HFFc6 (cell line): ENCODE data around the gene NOS1. TPM values are rescaled to one million over a fixed set of nuclear protein-coding genes. Genes with fewer than 3 reads are reported as not detected.

ENCODE experiments used
- DNase-seq: peaks from one replicate; pipeline ENCODE4 v3.0.0-alpha.2; 2018
- H3K27ac Mint-ChIP-seq: 2 replicates; pipeline ENCODE4 v1.8.0; 2020; ENCODE audit warnings: mild to moderate bottlenecking, mixed read lengths
- H3K27me3 Mint-ChIP-seq: 2 replicates; pipeline ENCODE4 v1.8.0; 2021; ENCODE audit warnings: mild to moderate bottlenecking, moderate library complexity, mixed read lengths; ENCODE audit not compliant: insufficient read depth
- H3K36me3 Mint-ChIP-seq: 2 replicates; pipeline ENCODE4 v1.8.0; 2021; ENCODE audit warnings: low read depth, mixed read lengths
- H3K4me1 Mint-ChIP-seq: 2 replicates; pipeline ENCODE4 v1.8.0; 2020; ENCODE audit warnings: low read depth, mixed read lengths
- H3K4me3 Mint-ChIP-seq: 2 replicates; pipeline ENCODE4 v1.8.0; 2020; ENCODE audit warnings: mild to moderate bottlenecking, moderate library complexity, mixed read lengths
- H3K9me3 Mint-ChIP-seq: 2 replicates; pipeline ENCODE4 v1.8.0; 2020; ENCODE audit warnings: mild to moderate bottlenecking, mixed read lengths
- CTCF ChIP-seq: fragments of 200-600 bp; sonication (generic); IDR thresholded peaks from 2 replicates; pipeline ENCODE4 v1.5.0; 2021; ENCODE audit warnings: antibody characterized with exemption, mild to moderate bottlenecking
- total RNA-seq, 6 experiments: library from RNA; stranded (reverse); fragmentation: NEBNext Ultra II Directional; extraction: Animal tissue kit (Norgen Biotek cat#: 25700); gene quantifications; 2 replicates in 1 of 6; 3 replicates in 5 of 6; pipeline ENCODE4 v1.2.3, GENCODE V29; 2021

Gene NOS1
- total RNA-seq, 6 experiments from 2014 or later = not detected

- H3K36me3 Mint-ChIP-seq = no peaks in the 10 kb centered on the region
- DNase-seq = no peak
- no peaks in the 10 kb centered on the region for H3K27me3 Mint-ChIP-seq
- H3K4me3 Mint-ChIP-seq = no peak overlapping the region
- H3K4me1 Mint-ChIP-seq = no peaks in the 10 kb centered on the region
- TF ChIP-seq CTCF = no peak
- peaks cover 33% of the 10 kb centered on the region for H3K9me3 Mint-ChIP-seq
- no peak overlapping the region for H3K27ac Mint-ChIP-seq
Measured at GRCh38 chr12:117309276-117309925, 52.0 kb downstream of the NOS1 start.

GRCh38 chr12:117300174-117300573, 61.3 kb downstream of the NOS1 start:
- Mint-ChIP-seq H3K4me1 (no peaks in the 10 kb centered on the region), H3K4me3 (no peak overlapping the region)

GRCh38 chr12:117298648-117299225, 62.7 kb downstream of the NOS1 start:
- H3K27ac Mint-ChIP-seq = no peak overlapping the region
- no peak overlapping the region for H3K4me3 Mint-ChIP-seq
- DNase-seq = no peak
- no peaks in the 10 kb centered on the region for H3K4me1 Mint-ChIP-seq
- H3K36me3 Mint-ChIP-seq = 0 out of 2 replicates have a peak, but pooled peaks cover 5% of the 10 kb centered on the region
- TF ChIP-seq CTCF = no peak
- peaks cover 40% of the 10 kb centered on the region for H3K9me3 Mint-ChIP-seq
- peaks cover 1% of the 10 kb centered on the region; the same call in 1 of the 2 replicates for H3K27me3 Mint-ChIP-seq

More at GRCh38 chr12:117300174-117300573, 61.3 kb downstream of the NOS1 start:
- no peak for TF ChIP-seq CTCF
- H3K27me3 Mint-ChIP-seq = peaks cover 1% of the 10 kb centered on the region; the same call in 1 of the 2 replicates
- H3K9me3 Mint-ChIP-seq = peaks cover 41% of the 10 kb centered on the region
- H3K27ac Mint-ChIP-seq = no peak overlapping the region
- no peak for DNase-seq
- 0 out of 2 replicates have a peak, but pooled peaks cover 5% of the 10 kb centered on the region for H3K36me3 Mint-ChIP-seq

GRCh38 chr12:117298191-117298590, 63.2 kb downstream of the NOS1 start:
- no peak for TF ChIP-seq CTCF
- DNase-seq = no peak
- peaks cover 38% of the 10 kb centered on the region for H3K9me3 Mint-ChIP-seq
- H3K4me1 Mint-ChIP-seq = no peaks in the 10 kb centered on the region
- H3K27me3 Mint-ChIP-seq = peaks cover 1% of the 10 kb centered on the region; the same call in 1 of the 2 replicates
- H3K36me3 Mint-ChIP-seq = 0 out of 2 replicates have a peak, but pooled peaks cover 5% of the 10 kb centered on the region
- H3K4me3 Mint-ChIP-seq = no peak overlapping the region
- H3K27ac Mint-ChIP-seq = no peak overlapping the region

GRCh38 chr12:117294189-117294603, 67.2 kb downstream of the NOS1 start:
- peaks cover 36% of the 10 kb centered on the region for H3K9me3 Mint-ChIP-seq
- H3K36me3 Mint-ChIP-seq = 0 out of 2 replicates have a peak, but pooled peaks cover 5% of the 10 kb centered on the region
- no peak for DNase-seq
- peaks cover 1% of the 10 kb centered on the region; the same call in 1 of the 2 replicates for H3K27me3 Mint-ChIP-seq
- no peak for TF ChIP-seq CTCF
- no peak overlapping the region for H3K27ac Mint-ChIP-seq
- H3K4me1 Mint-ChIP-seq = no peaks in the 10 kb centered on the region
- no peak overlapping the region for H3K4me3 Mint-ChIP-seq
